SK-N-MC (cell line): ENCODE measurements around the gene PPFIBP2.

Experiments used
- EZH2 ChIP-seq: fragments of 200-600 bp; sonication (generic); IDR thresholded peaks from one replicate; pipeline ENCODE4 v1.6.1; 2017; ENCODE audit warnings: antibody characterized with exemption
- POLR2AphosphoS5 ChIP-seq: IDR thresholded peaks from 2 replicates; pipeline ENCODE4 v1.6.1; 2012; ENCODE audit warnings: mild to moderate bottlenecking, low read depth, low read length, borderline replicate concordance

GRCh38 chr11:7671347-7672215, 157.8 kb downstream of the PPFIBP2 start:
- TF ChIP-seq POLR2AphosphoS5 (no peak), EZH2 (no peak)
